Central memory CD8-positive, alpha-beta T cell (primary cell): ENCODE results near the gene SPESP1.
A peak's percentile ranks its signal among the peaks of the same experiment; 100 is the strongest.
"Not testable (repeated sequence)": the region's sequence is repeated elsewhere in the genome, so short reads cannot be mapped to it uniquely, and the experiment has no call there.

Experiments used
- ATAC-seq: fragments of 150-1000 bp; cut with Tn5 transposase; replicated peaks from 2 replicates; pipeline ENCODE4 v1.10.0; 2022; ENCODE audit warnings: mild to moderate bottlenecking, moderate FRiP score, moderate number of reproducible peaks; ENCODE audit not compliant: poor library complexity, severe bottlenecking; ENCODE audit errors: extremely low read depth
- DNase-seq, 2 donors: peaks; one replicate each; pipeline ENCODE4 v3.0.0; 2021; ENCODE audit warnings: low spot score in 2 of 2
- H3K27ac Mint-ChIP-seq: one replicate; pipeline ENCODE4 v1.8.0; 2022; ENCODE audit warnings: low read depth, mild to moderate bottlenecking, moderate library complexity, mixed read lengths
- H3K27me3 Mint-ChIP-seq: one replicate; pipeline ENCODE4 v1.8.0; 2022; ENCODE audit warnings: mixed read lengths
- H3K36me3 Mint-ChIP-seq: one replicate; pipeline ENCODE4 v1.8.0; 2022; ENCODE audit warnings: mild to moderate bottlenecking, moderate library complexity, mixed read lengths; ENCODE audit not compliant: insufficient read depth
- H3K4me1 Mint-ChIP-seq: one replicate; pipeline ENCODE4 v1.8.0; 2022; ENCODE audit warnings: mixed read lengths
- H3K4me3 Mint-ChIP-seq: one replicate; pipeline ENCODE4 v1.8.0; 2022; ENCODE audit warnings: mild to moderate bottlenecking, moderate library complexity, mixed read lengths
- H3K9me3 Mint-ChIP-seq: one replicate; pipeline ENCODE4 v1.8.0; 2022; ENCODE audit warnings: mixed read lengths

SPESP1 gene

GRCh38 chr15:68921926-68922325 is 8.4 kb upstream of the SPESP1 start:
- no peaks in the 10 kb centered on the region for H3K4me1 Mint-ChIP-seq
- DNase-seq (no peak), ATAC-seq (no peak)
- H3K9me3 Mint-ChIP-seq, result no peaks in the 10 kb centered on the region
- H3K27ac Mint-ChIP-seq, result no peak overlapping the region
- H3K27me3 Mint-ChIP-seq, result peaks cover 46% of the 10 kb centered on the region
- no peaks in the 10 kb centered on the region for H3K36me3 Mint-ChIP-seq
- H3K4me3 Mint-ChIP-seq, result no peak overlapping the region

- H3K27me3 Mint-ChIP-seq, result peaks cover 40% of the 10 kb centered on the region
- ATAC-seq, result no peak
- H3K9me3 Mint-ChIP-seq, result no peaks in the 10 kb centered on the region
- peak; percentile 29 to 34 for DNase-seq
- no peaks in the 10 kb centered on the region for H3K4me1 Mint-ChIP-seq
- no peak overlapping the region for H3K4me3 Mint-ChIP-seq
- H3K36me3 Mint-ChIP-seq, result no peaks in the 10 kb centered on the region
- H3K27ac Mint-ChIP-seq, result no peak overlapping the region
Measured at GRCh38 chr15:68924866-68925560, 5.3 kb upstream of the SPESP1 start.

GRCh38 chr15:68933001-68933400 is 2.7 kb downstream of the SPESP1 start:
- Mint-ChIP-seq H3K36me3 (peaks cover 2% of the 10 kb centered on the region), H3K27me3 (peaks cover 18% of the 10 kb centered on the region), H3K9me3 (no peaks in the 10 kb centered on the region), H3K4me3 (no peak overlapping the region), H3K4me1 (no peaks in the 10 kb centered on the region), H3K27ac (no peak overlapping the region)
- DNase-seq (no peak), ATAC-seq (no peak)

- ATAC-seq (no peak), DNase-seq (no peak)
- Mint-ChIP-seq H3K27ac (no peak overlapping the region), H3K9me3 (no peaks in the 10 kb centered on the region), H3K36me3 (peaks cover 2% of the 10 kb centered on the region), H3K27me3 (peaks cover 28% of the 10 kb centered on the region), H3K4me3 (no peak overlapping the region), H3K4me1 (no peaks in the 10 kb centered on the region)
Measured at GRCh38 chr15:68934341-68934740, 4.0 kb downstream of the SPESP1 start.

GRCh38 chr15:68935400-68935937 is 5.1 kb downstream of the SPESP1 start:
- Mint-ChIP-seq H3K27ac (no peak overlapping the region), H3K9me3 (no peaks in the 10 kb centered on the region)
- no peak for DNase-seq

GRCh38 chr15:68939501-68939900 is 9.2 kb downstream of the SPESP1 start:
- DNase-seq (no peak), ATAC-seq (no peak)
- Mint-ChIP-seq H3K36me3 (no peaks in the 10 kb centered on the region), H3K4me3 (no peak overlapping the region), H3K27ac (no peak overlapping the region), H3K4me1 (no peaks in the 10 kb centered on the region), H3K9me3 (no peaks in the 10 kb centered on the region), H3K27me3 (peaks cover 67% of the 10 kb centered on the region)

More at GRCh38 chr15:68935400-68935937, 5.1 kb downstream of the SPESP1 start:
- H3K4me1 Mint-ChIP-seq, result no peaks in the 10 kb centered on the region
- peaks cover 31% of the 10 kb centered on the region for H3K27me3 Mint-ChIP-seq
- no peaks in the 10 kb centered on the region for H3K36me3 Mint-ChIP-seq
- no peak overlapping the region for H3K4me3 Mint-ChIP-seq
- no peak for ATAC-seq

GRCh38 chr15:68951813-68952212 is 21.5 kb downstream of the SPESP1 start:
- Mint-ChIP-seq H3K4me1 (no peaks in the 10 kb centered on the region), H3K27ac (no peak overlapping the region), H3K9me3 (no peaks in the 10 kb centered on the region), H3K4me3 (no peak overlapping the region), H3K27me3 (peaks cover 48% of the 10 kb centered on the region), H3K36me3 (no peaks in the 10 kb centered on the region)
- DNase-seq (no peak), ATAC-seq (no peak)

- Mint-ChIP-seq H3K4me1 (no peaks in the 10 kb centered on the region), H3K27me3 (peaks cover 98% of the 10 kb centered on the region)
- no peak for ATAC-seq
Measured at GRCh38 chr15:68957696-68958095, 27.4 kb downstream of the SPESP1 start.

GRCh38 chr15:68958597-68958996 is 28.3 kb downstream of the SPESP1 start:
- Mint-ChIP-seq H3K9me3 (no peaks in the 10 kb centered on the region), H3K4me3 (no peak overlapping the region), H3K4me1 (no peaks in the 10 kb centered on the region), H3K27me3 (peaks cover 98% of the 10 kb centered on the region), H3K27ac (no peak overlapping the region), H3K36me3 (peaks cover 1% of the 10 kb centered on the region)
- DNase-seq (no peak), ATAC-seq (no peak)

More at GRCh38 chr15:68957696-68958095, 27.4 kb downstream of the SPESP1 start:
- Mint-ChIP-seq H3K9me3 (no peaks in the 10 kb centered on the region), H3K4me3 (no peak overlapping the region), H3K36me3 (peaks cover 1% of the 10 kb centered on the region), H3K27ac (no peak overlapping the region)
- DNase-seq, result no peak

GRCh38 chr15:68962465-68962864 is 32.1 kb downstream of the SPESP1 start:
- Mint-ChIP-seq H3K9me3 (no peaks in the 10 kb centered on the region), H3K36me3 (peaks cover 1% of the 10 kb centered on the region), H3K27me3 (peaks cover 81% of the 10 kb centered on the region), H3K27ac (no peak overlapping the region), H3K4me1 (no peaks in the 10 kb centered on the region), H3K4me3 (no peak overlapping the region)
- DNase-seq (no peak), ATAC-seq (no peak)

- not testable (repeated sequence) for H3K27ac Mint-ChIP-seq, H3K4me1 Mint-ChIP-seq, H3K4me3 Mint-ChIP-seq, H3K36me3 Mint-ChIP-seq, ATAC-seq, H3K9me3 Mint-ChIP-seq, DNase-seq
- peaks cover 78% of the 10 kb centered on the region for H3K27me3 Mint-ChIP-seq
Measured at GRCh38 chr15:68963719-68964118, 33.4 kb downstream of the SPESP1 start.

GRCh38 chr15:68966996-68967395 is 36.7 kb downstream of the SPESP1 start:
- peaks cover 12% of the 10 kb centered on the region for H3K9me3 Mint-ChIP-seq
- H3K4me3 Mint-ChIP-seq, result no peak overlapping the region
- DNase-seq (no peak), ATAC-seq (no peak)
- H3K4me1 Mint-ChIP-seq, result no peaks in the 10 kb centered on the region
- H3K27ac Mint-ChIP-seq, result no peak overlapping the region
- no peaks in the 10 kb centered on the region for H3K36me3 Mint-ChIP-seq
- peaks cover 53% of the 10 kb centered on the region for H3K27me3 Mint-ChIP-seq

- Mint-ChIP-seq H3K4me1 (no peaks in the 10 kb centered on the region), H3K9me3 (peaks cover 12% of the 10 kb centered on the region), H3K4me3 (no peak overlapping the region), H3K27me3 (peaks cover 53% of the 10 kb centered on the region), H3K27ac (no peak overlapping the region), H3K36me3 (no peaks in the 10 kb centered on the region)
- DNase-seq, result no peak
- no peak for ATAC-seq
Measured at GRCh38 chr15:68967948-68968347, 37.6 kb downstream of the SPESP1 start.
